ENCODE measurements around the gene AGBL4.

- TF ChIP-seq CTCF (IDR thresholded peaks at IDR 0.05) (no peak), POLR2A (IDR thresholded peaks at IDR 0.05) (no peak)
Observed at GRCh38 chr1:49765034-49765433, 258.7 kb downstream of the AGBL4 start.
